KMS-11 (cell line): ENCODE data around the gene CACHD1.

Experiments used
- H2AFZ ChIP-seq: fragments of 200-600 bp; sonication (generic); 2 replicates; pipeline ENCODE4 v1.6.1; 2016; ENCODE audit warnings: antibody characterized with exemption, mixed run types, low read depth
- H3K27ac ChIP-seq: fragments of 200-600 bp; sonication (generic); 2 replicates; pipeline ENCODE4 v1.6.1; 2016; ENCODE audit warnings: mild to moderate bottlenecking, mixed run types
- H3K27me3 ChIP-seq: fragments of 200-600 bp; sonication (generic); 2 replicates; pipeline ENCODE4 v1.6.1; 2017; ENCODE audit warnings: mild to moderate bottlenecking, low read depth, mixed run types, moderate library complexity; ENCODE audit not compliant: insufficient read depth
- H3K36me3 ChIP-seq: fragments of 200-600 bp; sonication (generic); 2 replicates; pipeline ENCODE4 v1.6.1; 2017; ENCODE audit warnings: mild to moderate bottlenecking, mixed run types; ENCODE audit not compliant: insufficient read depth
- H3K4me1 ChIP-seq: fragments of 200-600 bp; sonication (generic); 2 replicates; pipeline ENCODE4 v1.6.1; 2016; ENCODE audit warnings: mild to moderate bottlenecking, low read depth, mixed run types; ENCODE audit not compliant: poor library complexity, severe bottlenecking
- H3K4me2 ChIP-seq: fragments of 200-600 bp; sonication (generic); 2 replicates; pipeline ENCODE4 v1.7.0; 2016; ENCODE audit warnings: mild to moderate bottlenecking, mixed run types
- H3K4me3 ChIP-seq: fragments of 200-600 bp; sonication (generic); IDR thresholded peaks from 2 replicates; pipeline ENCODE4 v1.6.1; 2017; ENCODE audit warnings: low read depth, low read length, mixed read lengths; ENCODE audit not compliant: insufficient read depth
- H3K79me2 ChIP-seq: fragments of 200-600 bp; sonication (generic); 2 replicates; pipeline ENCODE4 v1.6.1; 2016; ENCODE audit warnings: low read depth, mixed run types; ENCODE audit not compliant: insufficient read depth
- H3K9ac ChIP-seq: fragments of 200-600 bp; sonication (generic); 2 replicates; pipeline ENCODE4 v1.6.1; 2016; ENCODE audit warnings: mild to moderate bottlenecking, mixed run types
- H4K20me1 ChIP-seq: fragments of 200-600 bp; sonication (generic); 2 replicates; pipeline ENCODE4 v1.6.1; 2016; ENCODE audit warnings: mild to moderate bottlenecking, mixed run types; ENCODE audit not compliant: insufficient read depth
- CTCF ChIP-seq: fragments of 200-600 bp; sonication (generic); conservative IDR thresholded peaks from 2 replicates; pipeline ENCODE4 v1.6.1; 2017; ENCODE audit warnings: low read depth, mild to moderate bottlenecking, antibody characterized with exemption, low read length, moderate library complexity, mixed read lengths

Gene CACHD1

DNA sequence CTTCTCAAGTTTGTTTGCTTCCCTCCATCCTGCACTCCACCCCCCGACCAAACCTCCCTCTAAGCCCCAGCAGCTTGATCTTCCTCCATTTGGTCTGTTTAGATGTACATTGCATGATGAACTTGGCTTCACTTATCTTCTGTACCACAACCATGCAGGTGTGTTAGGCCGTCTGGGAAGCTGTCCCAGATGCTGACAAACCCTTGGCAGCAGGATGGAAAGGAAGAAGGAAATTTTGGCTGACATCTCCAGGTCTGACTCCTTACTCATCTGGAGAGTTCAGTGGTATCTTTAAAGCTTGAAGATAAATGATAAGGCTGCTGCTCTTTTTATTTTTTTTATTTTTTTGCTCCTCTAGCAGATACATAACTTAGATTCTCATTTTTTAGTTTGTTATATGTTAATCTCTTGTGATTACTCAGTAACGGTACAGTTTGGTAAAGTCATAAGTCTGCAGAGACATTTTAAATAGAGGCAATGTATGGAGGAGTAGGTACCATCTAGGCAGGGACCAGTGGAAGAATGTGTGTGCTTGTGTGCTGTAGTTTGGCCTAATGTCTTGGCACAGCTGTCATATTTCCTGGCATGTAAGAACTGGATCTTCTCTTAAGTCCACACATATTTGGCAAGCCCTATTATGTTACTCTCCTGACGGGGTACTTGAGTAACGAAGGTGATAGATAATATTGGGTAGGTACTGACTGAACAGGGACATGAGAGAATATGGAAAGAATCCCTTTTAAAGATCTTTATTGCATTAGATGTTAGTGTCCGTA is 79.7 kb downstream of the CACHD1 start:
- no peaks in the 10 kb centered on the region for H3K79me2 ChIP-seq
- no peaks in the 10 kb centered on the region for H4K20me1 ChIP-seq
- no peak overlapping the region for H3K4me2 ChIP-seq
- no peak overlapping the region for H3K27ac ChIP-seq
- no peak for TF ChIP-seq CTCF
- no peak overlapping the region for H3K4me3 ChIP-seq
- H3K9ac ChIP-seq: no peak overlapping the region
- H3K4me1 ChIP-seq: no peaks in the 10 kb centered on the region
- no peaks in the 10 kb centered on the region for H3K36me3 ChIP-seq
- H3K27me3 ChIP-seq: no peaks in the 10 kb centered on the region
- no peak overlapping the region for H2AFZ ChIP-seq

DNA sequence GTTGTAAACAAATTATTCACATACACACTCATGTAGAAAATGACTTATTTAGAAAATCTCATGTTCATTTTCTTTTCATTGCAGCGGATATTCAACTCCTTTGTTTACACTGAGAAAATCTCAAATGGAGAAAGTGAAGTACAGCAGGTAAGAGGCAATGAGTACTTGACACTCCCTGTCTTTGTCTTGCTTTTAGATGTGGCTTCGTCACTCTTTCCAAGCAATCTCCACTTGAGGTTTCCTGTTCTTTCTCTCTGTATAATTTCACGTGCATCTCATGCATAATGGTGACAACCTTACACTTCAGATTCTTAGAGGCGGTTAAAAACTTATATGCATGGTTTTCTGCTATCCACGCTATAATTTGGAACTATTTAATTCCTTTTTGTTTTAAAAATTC is 80.6 kb downstream of the CACHD1 start:
- Histone ChIP-seq H3K27ac (no peak overlapping the region), H3K79me2 (no peaks in the 10 kb centered on the region), H3K4me1 (no peaks in the 10 kb centered on the region)

DNA sequence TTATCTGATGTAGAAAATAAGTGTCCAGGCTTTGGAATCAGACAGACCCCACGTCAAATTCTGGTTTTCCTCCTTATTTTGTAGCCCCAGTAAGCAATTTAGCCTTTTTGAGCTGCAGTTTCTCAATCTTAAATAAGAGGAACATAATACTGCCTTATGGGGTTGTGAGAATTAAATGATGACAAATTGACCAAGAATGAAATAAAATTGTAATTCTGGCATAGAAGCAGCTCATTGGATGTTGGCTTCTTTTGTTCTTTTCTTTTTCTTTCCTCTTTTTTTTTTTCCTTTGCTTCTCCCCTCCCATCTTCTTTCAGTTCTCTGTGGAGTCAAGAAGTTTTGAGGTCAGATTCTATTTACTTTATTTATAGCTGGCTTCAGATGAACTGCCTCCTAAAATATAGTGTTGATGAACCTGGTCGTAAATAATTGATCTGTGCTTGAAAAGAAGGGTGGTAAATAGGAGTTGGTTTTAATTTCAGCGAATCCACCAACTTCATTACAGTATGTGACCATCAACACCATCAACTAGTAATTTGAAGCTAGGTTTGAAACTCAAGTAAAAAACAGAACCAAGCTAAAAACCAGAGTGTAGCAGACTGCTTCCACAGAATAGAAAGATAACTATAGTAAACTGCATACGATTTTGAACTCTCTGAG is 81.1 kb downstream of the CACHD1 start:
- no peak overlapping the region for H2AFZ ChIP-seq
- no peak for TF ChIP-seq CTCF

More for the DNA sequence above, 80.6 kb downstream of the CACHD1 start:
- Histone ChIP-seq H4K20me1 (no peaks in the 10 kb centered on the region), H2AFZ (no peak overlapping the region), H3K27me3 (no peaks in the 10 kb centered on the region), H3K4me2 (no peak overlapping the region), H3K4me3 (no peak overlapping the region), H3K36me3 (no peaks in the 10 kb centered on the region), H3K9ac (no peak overlapping the region)
- no peak for TF ChIP-seq CTCF

DNA sequence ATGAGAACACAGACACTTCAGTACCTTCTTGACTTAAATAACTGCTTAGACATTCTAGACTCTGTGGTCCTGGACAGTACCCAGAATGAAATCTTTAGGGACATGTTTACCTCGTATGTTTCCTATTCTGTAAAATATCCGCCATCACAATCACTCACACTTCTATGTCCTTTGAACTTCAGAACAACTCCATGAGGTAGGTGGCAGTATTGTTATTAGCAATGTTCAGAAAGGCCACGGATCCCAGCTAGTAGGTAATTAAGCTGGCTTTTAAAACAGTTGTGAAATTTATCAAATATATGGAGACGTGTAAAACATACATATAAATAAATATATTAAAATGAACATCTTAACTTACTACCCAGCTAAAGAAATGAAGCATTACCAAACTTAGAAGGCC is 83.4 kb downstream of the CACHD1 start:
- no peaks in the 10 kb centered on the region for H3K36me3 ChIP-seq
- no peaks in the 10 kb centered on the region for H3K79me2 ChIP-seq
- no peak overlapping the region for H2AFZ ChIP-seq
- H3K27ac ChIP-seq: no peak overlapping the region
- H3K4me3 ChIP-seq: no peak overlapping the region
- TF ChIP-seq CTCF: no peak
- no peaks in the 10 kb centered on the region for H3K27me3 ChIP-seq
- H4K20me1 ChIP-seq: no peaks in the 10 kb centered on the region
- no peak overlapping the region for H3K4me2 ChIP-seq
- no peaks in the 10 kb centered on the region for H3K4me1 ChIP-seq
- H3K9ac ChIP-seq: no peak overlapping the region

More for the DNA sequence above, 81.1 kb downstream of the CACHD1 start:
- Histone ChIP-seq H3K27me3 (no peaks in the 10 kb centered on the region), H3K4me1 (no peaks in the 10 kb centered on the region), H3K9ac (no peak overlapping the region), H3K36me3 (no peaks in the 10 kb centered on the region), H3K4me2 (no peak overlapping the region), H3K79me2 (no peaks in the 10 kb centered on the region), H4K20me1 (no peaks in the 10 kb centered on the region), H3K27ac (no peak overlapping the region), H3K4me3 (no peak overlapping the region)
